GM18505 (cell line): ENCODE results near the gene BLOC1S1.
"Not testable (repeated sequence)": the region's sequence is repeated elsewhere in the genome, so short reads cannot be mapped to it uniquely, and the experiment has no call there.

ENCODE experiments used
- ATAC-seq: cut with Tn5 transposase; IDR thresholded peaks from one replicate; pipeline ENCODE4 v1.9.1; 2021; ENCODE audit not compliant: unreplicated experiment
- POLR2A ChIP-seq: IDR thresholded peaks from 4 replicates; pipeline ENCODE4 v1.6.1; 2011; ENCODE audit warnings: borderline replicate concordance; ENCODE audit not compliant: insufficient read depth, insufficient read length; ENCODE audit errors: extremely low read depth

The BLOC1S1 gene

DNA sequence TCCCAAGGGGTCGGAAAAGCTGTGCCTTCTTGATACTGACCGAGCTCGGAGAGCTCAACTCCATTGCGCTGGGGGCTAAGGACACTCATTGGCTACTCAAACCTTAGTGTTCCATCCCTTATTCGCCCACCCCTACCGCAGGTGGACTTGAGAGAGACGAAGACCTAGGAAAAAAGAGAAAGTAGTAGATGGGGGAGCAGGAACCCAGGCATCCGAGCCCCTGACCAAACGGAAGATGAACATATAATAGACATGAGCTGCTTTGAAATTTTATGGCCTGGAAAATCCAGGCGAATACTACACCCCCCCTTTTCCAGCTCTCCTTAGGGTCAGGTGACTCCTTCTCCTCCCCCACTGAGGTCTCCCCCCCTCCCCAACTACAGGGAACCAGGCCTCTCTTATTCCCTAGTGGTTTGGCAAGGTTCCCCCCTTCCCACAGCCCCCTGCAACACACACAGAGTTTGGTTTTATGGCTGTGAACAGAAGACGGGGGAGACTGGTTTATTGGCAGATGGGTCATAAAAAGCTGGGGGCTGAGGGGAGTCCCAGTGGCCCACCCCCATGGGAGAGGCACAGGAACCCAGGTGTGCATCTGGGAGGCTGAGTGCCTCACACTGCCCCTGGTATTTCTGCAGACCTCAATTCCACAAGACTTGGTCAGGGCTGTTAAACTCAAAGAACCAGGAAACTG is 28.6 kb downstream of the BLOC1S1 start:
- ATAC-seq: no peak
- no peak for TF ChIP-seq POLR2A

DNA sequence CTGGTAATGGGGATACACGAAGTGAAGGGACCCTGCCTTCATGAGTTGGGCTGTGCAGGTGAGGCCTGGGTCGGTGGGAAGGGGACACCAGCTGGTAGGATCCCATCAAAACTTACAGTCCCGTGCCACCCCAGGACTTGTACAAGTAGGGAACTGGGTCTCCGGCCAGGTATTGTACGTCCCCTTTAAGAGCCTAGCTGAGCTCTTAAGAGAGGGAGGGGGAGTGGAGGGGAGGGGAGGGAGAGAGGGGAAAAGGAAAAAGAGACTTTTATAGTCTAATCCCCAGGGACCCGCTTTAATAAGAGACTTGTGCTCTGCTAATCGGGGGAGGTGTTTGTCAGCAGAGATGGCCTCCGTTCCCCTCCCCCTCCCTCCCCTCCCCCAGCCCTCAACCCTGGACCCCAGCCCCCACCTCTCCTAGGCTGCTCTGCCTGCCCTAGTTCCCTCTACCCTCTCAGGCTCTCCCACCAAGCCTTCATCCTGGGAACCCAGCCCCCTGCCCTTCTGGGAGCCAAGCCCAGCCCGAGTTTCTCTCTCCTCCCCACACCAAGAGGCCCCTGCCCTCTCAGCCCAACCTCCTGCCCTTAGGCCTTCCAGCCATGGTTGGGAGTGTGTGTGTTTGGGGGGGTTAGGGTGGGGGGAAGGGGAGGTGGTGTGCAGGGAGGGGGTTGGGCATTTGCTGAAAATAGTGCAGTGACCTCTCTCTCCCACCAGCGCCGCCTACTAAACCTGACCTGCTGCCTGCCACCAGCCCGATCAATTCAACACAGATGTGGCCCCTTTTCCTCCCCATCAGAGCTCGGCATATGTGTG is 29.7 kb downstream of the BLOC1S1 start:
- ATAC-seq: no peak
- TF ChIP-seq POLR2A: no peak

DNA sequence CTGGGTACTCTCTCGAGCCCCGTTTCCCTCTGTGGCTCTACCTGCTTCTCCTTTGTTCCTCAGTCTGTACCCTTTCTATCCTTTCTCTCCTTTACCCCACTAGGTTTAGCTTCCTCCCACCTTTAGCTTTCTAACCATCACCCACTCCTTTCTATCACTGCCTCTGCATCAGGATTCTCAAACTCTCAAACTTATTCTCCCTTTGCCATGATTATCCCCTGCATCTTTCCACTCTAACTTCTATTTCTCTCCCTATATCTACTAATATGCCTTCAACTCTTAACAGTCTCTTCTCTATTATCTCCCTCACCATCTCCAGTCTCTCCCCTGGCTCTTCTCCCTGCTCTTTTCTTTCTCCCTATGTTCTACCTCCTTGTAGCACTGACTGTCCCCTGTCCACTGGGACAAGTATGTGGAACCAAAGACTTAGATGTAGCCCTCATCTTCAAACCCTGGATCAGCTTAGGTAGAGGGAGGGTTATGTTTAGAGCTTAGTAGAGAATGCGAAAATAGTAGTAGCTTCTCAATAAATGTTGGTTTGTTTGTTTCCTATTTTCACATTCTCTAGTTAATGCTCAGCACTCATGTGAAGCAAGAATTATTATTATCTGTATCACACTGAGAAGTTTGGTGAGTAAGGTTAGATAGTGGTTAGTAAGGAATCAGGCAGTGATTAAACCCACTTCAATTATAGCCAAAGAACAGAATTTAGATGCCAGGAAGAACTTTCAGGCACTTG is 30.5 kb downstream of the BLOC1S1 start:
- no peak for TF ChIP-seq POLR2A
- ATAC-seq: no peak

DNA sequence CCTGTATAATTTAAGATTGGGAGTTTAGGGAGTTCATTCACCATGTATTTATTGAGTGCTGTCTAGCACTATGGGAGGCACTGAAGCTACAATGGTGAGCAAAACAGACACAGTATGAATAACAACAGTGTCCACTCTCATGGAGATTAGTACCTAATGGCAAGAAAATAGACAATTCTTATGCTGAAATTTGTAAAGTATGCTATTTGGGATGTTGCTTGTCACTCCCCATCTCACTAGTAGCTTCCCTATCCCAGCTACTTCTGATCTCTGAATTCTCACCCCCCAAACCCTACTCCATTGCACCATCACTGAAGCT is 31.0 kb downstream of the BLOC1S1 start:
- ATAC-seq: no peak
- TF ChIP-seq POLR2A: no peak

DNA sequence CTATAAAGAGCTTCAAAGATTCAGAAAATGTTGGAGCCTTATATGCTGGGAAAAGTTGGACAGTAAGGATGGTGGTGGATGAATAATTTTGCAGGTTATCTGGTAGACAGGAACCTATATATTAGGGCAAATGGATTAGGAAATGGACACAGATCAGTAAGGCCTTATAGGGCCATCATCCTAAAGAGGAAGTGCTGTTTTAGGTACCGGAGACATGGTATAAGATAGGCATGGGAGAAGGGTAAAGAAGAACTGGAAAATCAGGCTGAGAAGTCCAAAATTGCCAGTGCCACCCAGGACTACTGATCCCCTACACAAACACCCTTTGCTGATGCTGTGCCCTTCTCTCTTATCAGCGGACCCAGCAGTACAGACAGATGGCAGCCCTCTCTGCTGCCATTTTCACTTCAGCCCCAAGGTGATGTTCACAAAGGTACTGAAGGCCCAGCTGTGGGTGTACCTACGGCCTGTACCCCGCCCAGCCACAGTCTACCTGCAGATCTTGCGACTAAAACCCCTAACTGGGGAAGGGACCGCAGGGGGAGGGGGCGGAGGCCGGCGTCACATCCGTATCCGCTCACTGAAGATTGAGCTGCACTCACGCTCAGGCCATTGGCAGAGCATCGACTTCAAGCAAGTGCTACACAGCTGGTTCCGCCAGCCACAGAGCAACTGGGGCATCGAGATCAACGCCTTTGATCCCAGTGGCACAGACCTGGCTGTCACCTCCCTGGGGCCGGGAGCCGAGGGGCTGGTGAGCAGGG is 32.6 kb downstream of the BLOC1S1 start:
- TF ChIP-seq POLR2A: no peak
- no peak for ATAC-seq

DNA sequence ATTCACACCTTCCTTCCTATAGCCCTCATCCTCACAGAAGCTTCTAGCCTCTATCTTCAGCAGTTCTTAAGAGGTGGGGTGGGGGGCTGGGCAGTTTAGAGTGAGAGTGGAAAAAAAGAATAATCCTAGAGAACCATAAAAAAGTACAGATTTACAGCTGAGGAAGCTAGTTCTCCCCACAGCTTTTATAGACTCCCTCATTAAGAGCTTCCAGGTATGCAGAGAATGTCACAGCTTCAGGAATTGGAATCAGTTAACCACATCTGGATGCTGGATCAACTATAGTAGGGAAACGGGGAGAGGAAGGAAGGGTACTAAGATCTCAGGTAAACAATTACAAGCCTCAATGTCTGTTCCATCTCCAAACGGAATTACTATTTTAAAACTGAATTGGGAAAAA is 39.4 kb downstream of the BLOC1S1 start:
- no peak for TF ChIP-seq POLR2A
- no peak for ATAC-seq

DNA sequence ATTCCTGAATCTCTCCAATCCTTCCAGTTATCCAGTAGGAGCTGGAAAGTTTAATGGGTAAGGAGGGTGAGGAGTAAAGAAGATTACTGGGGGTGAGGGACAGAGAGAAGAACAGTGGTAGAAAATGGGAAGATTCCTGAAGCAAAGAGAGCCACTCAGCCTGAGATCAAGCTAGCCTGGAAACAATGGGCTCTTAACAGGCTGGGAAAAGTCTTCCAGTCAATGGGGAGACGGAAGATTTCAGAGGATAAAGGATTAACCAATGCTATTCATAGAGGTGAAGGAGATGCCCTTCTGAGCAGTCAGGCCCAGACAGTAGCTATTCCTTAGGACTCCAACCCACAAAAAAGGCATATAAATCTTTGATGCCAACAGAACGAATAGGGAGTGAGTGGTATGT is 41.9 kb downstream of the BLOC1S1 start:
- no peak for ATAC-seq
- TF ChIP-seq POLR2A: no peak

DNA sequence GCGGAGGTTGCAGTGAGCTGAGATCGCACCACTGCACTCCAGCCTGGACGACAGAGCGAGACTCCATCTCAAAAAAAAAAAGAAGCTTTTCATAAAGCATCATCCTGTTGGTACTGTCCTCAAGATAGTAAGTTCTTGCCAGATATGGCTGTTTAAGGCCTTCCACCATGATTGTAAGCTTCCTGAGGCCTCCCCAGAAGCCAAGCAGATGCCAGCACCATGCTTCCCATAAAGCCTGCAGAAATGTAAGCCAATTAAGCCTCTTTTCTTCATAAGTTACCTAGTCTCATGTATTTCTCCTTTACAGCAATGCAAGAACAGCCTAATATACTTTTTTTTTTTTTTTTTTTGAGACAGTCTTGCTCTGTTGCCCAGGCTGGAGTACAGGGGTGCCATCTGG is 42.7 kb downstream of the BLOC1S1 start:
- not testable (repeated sequence) for ATAC-seq

DNA sequence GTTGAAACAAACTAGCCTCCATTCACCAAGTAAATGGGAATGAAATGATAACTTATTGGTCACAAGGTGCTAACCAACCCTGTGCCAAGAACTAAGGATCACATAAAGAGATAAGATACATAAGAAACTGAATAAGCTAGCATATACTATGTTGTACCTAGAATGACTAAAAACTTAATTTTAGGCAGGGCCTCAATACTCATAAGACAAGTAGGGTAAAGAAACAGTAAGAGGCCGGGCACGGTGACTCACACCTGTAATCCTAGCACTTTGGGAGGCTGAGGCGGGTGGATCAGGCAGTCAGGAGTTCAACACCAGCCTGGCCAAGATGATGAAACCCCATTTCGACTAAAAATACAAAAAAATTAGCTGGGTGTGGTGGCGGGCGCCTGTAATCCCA is 44.8 kb downstream of the BLOC1S1 start:
- TF ChIP-seq POLR2A: no peak

DNA sequence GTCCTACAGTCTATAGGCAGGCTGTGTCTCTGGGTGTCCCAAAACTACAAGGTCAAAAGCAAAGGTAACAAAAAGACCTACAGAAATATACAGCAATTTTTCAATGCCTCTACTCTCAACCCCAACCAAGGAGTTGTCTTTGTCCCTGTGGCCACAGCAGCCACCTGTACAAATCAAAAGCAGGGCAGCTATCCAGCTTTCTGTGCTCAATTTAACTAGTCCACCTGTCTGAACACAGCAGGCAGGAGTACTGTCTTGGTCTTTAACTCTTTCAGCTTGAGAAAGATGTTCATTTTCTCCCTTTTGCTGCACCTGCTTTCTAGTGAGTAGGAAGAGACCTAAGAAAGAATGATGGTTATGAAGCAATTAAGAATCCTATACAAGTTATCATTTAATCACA is 46.8 kb downstream of the BLOC1S1 start:
- no peak for TF ChIP-seq POLR2A
- no peak for ATAC-seq

More for the DNA sequence above, 44.8 kb downstream of the BLOC1S1 start:
- no peak for ATAC-seq

DNA sequence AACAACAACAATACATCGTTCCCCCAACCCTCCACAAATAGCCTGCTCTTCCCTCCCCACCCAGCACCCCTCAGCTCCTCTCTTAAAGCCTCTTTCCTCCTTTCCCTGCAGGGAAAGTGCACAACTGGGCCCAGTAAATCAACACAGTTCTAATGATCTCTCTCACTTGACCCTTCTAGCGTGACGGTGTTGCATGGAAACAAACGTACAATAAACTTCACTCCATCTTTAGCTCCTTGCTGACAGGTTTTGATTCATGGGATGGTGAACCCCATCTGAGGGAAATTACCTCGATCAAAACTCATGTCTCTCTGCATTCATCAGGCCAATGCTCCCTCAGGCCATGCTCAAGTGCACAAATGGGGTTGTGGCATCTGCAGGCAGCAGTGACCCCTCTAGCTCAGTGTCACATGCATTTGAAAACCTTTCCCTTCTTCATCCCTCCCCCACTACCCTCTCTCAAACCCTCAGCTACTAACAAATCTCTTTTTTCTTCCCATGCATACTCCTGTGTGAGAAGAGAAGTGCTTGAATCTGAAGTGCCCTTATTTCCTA is 50.0 kb downstream of the BLOC1S1 start:
- TF ChIP-seq POLR2A: no peak
- no peak for ATAC-seq

DNA sequence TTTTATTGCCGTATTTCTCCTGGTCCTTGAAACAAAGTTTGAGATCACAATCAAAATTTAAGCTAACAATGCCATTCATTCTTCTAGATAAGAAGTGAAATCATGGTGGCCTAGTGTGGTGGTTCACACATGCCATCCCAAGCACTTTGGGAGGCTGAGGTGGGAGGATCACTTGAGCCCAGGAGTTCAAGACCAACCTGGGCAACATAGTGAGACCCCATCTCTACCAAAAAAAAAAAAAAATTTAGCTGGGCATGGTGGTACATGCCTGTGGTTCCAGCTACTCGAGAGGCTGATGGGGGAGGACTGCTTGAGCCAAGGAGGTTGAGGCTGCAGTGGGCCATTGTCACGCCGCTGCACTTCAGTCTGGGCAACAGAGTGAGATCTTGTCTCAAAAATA is 51.3 kb downstream of the BLOC1S1 start:
- no peak for TF ChIP-seq POLR2A
- no peak for ATAC-seq
